Measurements from ENCODE around the gene GHR.

Gene GHR

GRCh38 chr5:42672925-42673324 is 249.7 kb downstream of the GHR start:
- TF ChIP-seq TCF4 (CRISPR knock-in tag; IDR thresholded peaks at IDR 0.05; ENCODE audit: borderline replicate concordance) (no peak), PATZ1 (CRISPR knock-in tag; IDR thresholded peaks at IDR 0.05; ENCODE audit: borderline replicate concordance) (no peak), ISL1 (CRISPR knock-in tag; IDR thresholded peaks at IDR 0.05) (no peak), RARB (CRISPR knock-in tag; IDR thresholded peaks at IDR 0.05) (no peak), ARNTL (CRISPR knock-in tag; IDR thresholded peaks at IDR 0.05; ENCODE audit: borderline replicate concordance, low read depth) (no peak), ESRRG (CRISPR knock-in tag; IDR thresholded peaks at IDR 0.05) (no peak), CSDC2 (CRISPR knock-in tag; IDR thresholded peaks at IDR 0.05) (no peak), POU6F1 (CRISPR knock-in tag; IDR thresholded peaks at IDR 0.05; ENCODE audit: borderline replicate concordance, low read depth) (no peak), TOX (CRISPR knock-in tag; IDR thresholded peaks at IDR 0.05; ENCODE audit: borderline replicate concordance) (no peak), SNAI2 (CRISPR knock-in tag; IDR thresholded peaks at IDR 0.05) (no peak), CREB5 (CRISPR knock-in tag; IDR thresholded peaks at IDR 0.05; ENCODE audit: low read depth) (no peak), CSRNP3 (CRISPR knock-in tag; IDR thresholded peaks at IDR 0.05) (no peak), OSR1 (CRISPR knock-in tag; IDR thresholded peaks at IDR 0.05) (no peak), ZC3H10 (CRISPR knock-in tag; IDR thresholded peaks at IDR 0.05) (no peak)
- no peak for ATAC-seq

- no peak for ATAC-seq
- TF ChIP-seq TOX (CRISPR knock-in tag; IDR thresholded peaks at IDR 0.05; ENCODE audit: borderline replicate concordance) = no peak
- TF ChIP-seq ZFP3 (CRISPR knock-in tag; IDR thresholded peaks at IDR 0.05) = no peak
- no peak for TF ChIP-seq CREB5 (CRISPR knock-in tag; IDR thresholded peaks at IDR 0.05; ENCODE audit: low read depth)
- no peak for TF ChIP-seq TCF4 (CRISPR knock-in tag; IDR thresholded peaks at IDR 0.05; ENCODE audit: borderline replicate concordance)
- no peak for TF ChIP-seq ZC3H10 (CRISPR knock-in tag; IDR thresholded peaks at IDR 0.05)
- TF ChIP-seq ISL1 (CRISPR knock-in tag; IDR thresholded peaks at IDR 0.05) = no peak
- no peak for TF ChIP-seq PATZ1 (CRISPR knock-in tag; IDR thresholded peaks at IDR 0.05; ENCODE audit: borderline replicate concordance)
- TF ChIP-seq ZNF8 (CRISPR knock-in tag; IDR thresholded peaks at IDR 0.05) = no peak
- TF ChIP-seq GLIS3 (CRISPR knock-in tag; IDR thresholded peaks at IDR 0.05) = no peak
- no peak for TF ChIP-seq OSR1 (CRISPR knock-in tag; IDR thresholded peaks at IDR 0.05)
- no peak for TF ChIP-seq RARB (CRISPR knock-in tag; IDR thresholded peaks at IDR 0.05)
- no peak for TF ChIP-seq ZNF70 (CRISPR knock-in tag; IDR thresholded peaks at IDR 0.05)
- TF ChIP-seq SNAI2 (CRISPR knock-in tag; IDR thresholded peaks at IDR 0.05) = no peak
Observed at GRCh38 chr5:42675602-42676001, 252.4 kb downstream of the GHR start.

- no peak for ATAC-seq
- TF ChIP-seq ISL1 (CRISPR knock-in tag; IDR thresholded peaks at IDR 0.05) (no peak), ZFP30 (CRISPR knock-in tag; IDR thresholded peaks at IDR 0.05) (no peak), TSHZ2 (CRISPR knock-in tag; IDR thresholded peaks at IDR 0.05) (no peak), ZNF8 (CRISPR knock-in tag; IDR thresholded peaks at IDR 0.05) (no peak), TOX (CRISPR knock-in tag; IDR thresholded peaks at IDR 0.05; ENCODE audit: borderline replicate concordance) (no peak), POU6F1 (CRISPR knock-in tag; IDR thresholded peaks at IDR 0.05; ENCODE audit: borderline replicate concordance, low read depth) (no peak), TCF4 (CRISPR knock-in tag; IDR thresholded peaks at IDR 0.05; ENCODE audit: borderline replicate concordance) (no peak), ZFP3 (CRISPR knock-in tag; IDR thresholded peaks at IDR 0.05) (no peak), ZC3H10 (CRISPR knock-in tag; IDR thresholded peaks at IDR 0.05) (no peak), ESRRG (CRISPR knock-in tag; IDR thresholded peaks at IDR 0.05) (no peak)
Observed at GRCh38 chr5:42676362-42676761, 253.1 kb downstream of the GHR start.
